HepG2 (cell line): Measurements from ENCODE around the gene PTPA. TPM values are rescaled to one million over a fixed set of nuclear protein-coding genes. Genes with fewer than 3 reads are reported as not detected.

Source experiments
- ERF ChIP-seq: IDR thresholded peaks from 2 replicates; pipeline ENCODE4 v1.6.1; 2018; ENCODE audit warnings: missing biosample characterization, missing genetic modification reagents
- FOSL1 ChIP-seq: sonication (generic); formaldehyde crosslinking; IDR thresholded peaks from 2 replicates; pipeline ENCODE4 v1.9.0; 2021; ENCODE audit warnings: missing genetic modification reagents, borderline replicate concordance
- GABPB1 ChIP-seq: IDR thresholded peaks from 2 replicates; pipeline ENCODE4 v1.6.1; 2016; ENCODE audit warnings: mild to moderate bottlenecking, missing genetic modification reagents, moderate library complexity, missing compliant biosample characterization
- KLF12 ChIP-seq: sonication (generic); formaldehyde crosslinking; IDR thresholded peaks from 2 replicates; pipeline ENCODE4 v1.4.0; 2020; ENCODE audit warnings: missing genetic modification reagents, borderline replicate concordance
- NR2C2 ChIP-seq: sonication (generic); formaldehyde crosslinking; IDR thresholded peaks from 2 replicates; pipeline ENCODE4 v1.4.0; 2020; ENCODE audit warnings: missing genetic modification reagents, mild to moderate bottlenecking, moderate library complexity, borderline replicate concordance
- RFXAP ChIP-seq: sonication (generic); formaldehyde crosslinking; IDR thresholded peaks from 2 replicates; pipeline ENCODE4 v1.4.0; 2020; ENCODE audit warnings: missing genetic modification reagents, borderline replicate concordance
- SALL1 ChIP-seq: sonication (generic); formaldehyde crosslinking; IDR thresholded peaks from 2 replicates; pipeline ENCODE4 v1.8.0; 2022; ENCODE audit warnings: mild to moderate bottlenecking, missing genetic modification reagents
- TEAD3 ChIP-seq: optimal IDR thresholded peaks from 2 replicates; pipeline ENCODE3; 2016; ENCODE audit warnings: borderline replicate concordance
- ZBTB7A ChIP-seq: sonication (generic); formaldehyde crosslinking; IDR thresholded peaks from 2 replicates; pipeline ENCODE4 v1.8.0; 2022; ENCODE audit warnings: mild to moderate bottlenecking, missing genetic modification reagents
- ZNF136 ChIP-seq: sonication (generic); formaldehyde crosslinking; IDR thresholded peaks from 2 replicates; pipeline ENCODE4 v1.8.1; 2022; ENCODE audit warnings: low read depth, mild to moderate bottlenecking, moderate library complexity, missing genetic modification reagents
- ZNF160 ChIP-seq: sonication (generic); formaldehyde crosslinking; IDR thresholded peaks from 2 replicates; pipeline ENCODE4 v1.8.0; 2022; ENCODE audit warnings: mild to moderate bottlenecking, inconsistent platforms, missing genetic modification reagents
- ZNF264 ChIP-seq: sonication (generic); formaldehyde crosslinking; IDR thresholded peaks from 2 replicates; pipeline ENCODE4 v1.4.0; 2020; ENCODE audit warnings: missing genetic modification reagents
- polyA plus RNA-seq, 8 experiments: library from polyadenylated mRNA; depleted of rRNA in 3 of 8; stranded (reverse) in 7 of 8; unstranded in 1 of 8; fragments of >200 nt; fragmentation: Illumina TruSeq in 4 of 8; extraction: Trizol in 4 of 8; gene quantifications; 2 replicates each; pipeline versions ENCODE4 v1.2.1 to v1.2.3, GENCODE V29; 2011 to 2016; ENCODE audit warnings: low read depth in 4 of 8, missing spikeins in 1 of 8, mixed read lengths in 1 of 8; ENCODE audit not compliant: insufficient read depth in 1 of 8
- total RNA-seq, 5 experiments: library from RNA; depleted of rRNA; stranded (reverse); fragments of >200 nt; fragmentation: Illumina TruSeq; extraction: Trizol; gene quantifications; 2 replicates each; pipeline ENCODE4 v1.2.3, GENCODE V29; 2016; ENCODE audit warnings: low read depth in 1 of 5
- TF ChIP-seq, protein P1 (sequence below): sonication (generic); formaldehyde crosslinking; conservative IDR thresholded peaks from 2 replicates; pipeline ENCODE4 v1.4.0; 2020; ENCODE audit warnings: mild to moderate bottlenecking, missing genetic modification reagents, moderate library complexity
- TF ChIP-seq, protein P2 (sequence below): sonication (generic); formaldehyde crosslinking; IDR thresholded peaks from 2 replicates; pipeline ENCODE4 v1.5.0; 2020; ENCODE audit warnings: mild to moderate bottlenecking, missing genetic modification reagents, borderline replicate concordance
- TF ChIP-seq, protein P3 (sequence below): IDR thresholded peaks from 2 replicates; pipeline ENCODE4 v1.6.1; 2016; ENCODE audit warnings: control low read depth
- TF ChIP-seq, protein P4 (sequence below): sonication (generic); formaldehyde crosslinking; conservative IDR thresholded peaks from 2 replicates; pipeline ENCODE4 v1.4.0; 2020; ENCODE audit warnings: missing genetic modification reagents
- TF ChIP-seq, protein P5 (sequence below): sonication (generic); formaldehyde crosslinking; IDR thresholded peaks from 2 replicates; pipeline ENCODE4 v1.4.0; 2020; ENCODE audit warnings: missing genetic modification reagents

Gene PTPA
- total and polyA plus RNA-seq, 2 of the 13 experiments (the other 11 are each of a cell fraction or from before 2014, with no cell fraction given) = 79.3 to 105 TPM

DNA sequence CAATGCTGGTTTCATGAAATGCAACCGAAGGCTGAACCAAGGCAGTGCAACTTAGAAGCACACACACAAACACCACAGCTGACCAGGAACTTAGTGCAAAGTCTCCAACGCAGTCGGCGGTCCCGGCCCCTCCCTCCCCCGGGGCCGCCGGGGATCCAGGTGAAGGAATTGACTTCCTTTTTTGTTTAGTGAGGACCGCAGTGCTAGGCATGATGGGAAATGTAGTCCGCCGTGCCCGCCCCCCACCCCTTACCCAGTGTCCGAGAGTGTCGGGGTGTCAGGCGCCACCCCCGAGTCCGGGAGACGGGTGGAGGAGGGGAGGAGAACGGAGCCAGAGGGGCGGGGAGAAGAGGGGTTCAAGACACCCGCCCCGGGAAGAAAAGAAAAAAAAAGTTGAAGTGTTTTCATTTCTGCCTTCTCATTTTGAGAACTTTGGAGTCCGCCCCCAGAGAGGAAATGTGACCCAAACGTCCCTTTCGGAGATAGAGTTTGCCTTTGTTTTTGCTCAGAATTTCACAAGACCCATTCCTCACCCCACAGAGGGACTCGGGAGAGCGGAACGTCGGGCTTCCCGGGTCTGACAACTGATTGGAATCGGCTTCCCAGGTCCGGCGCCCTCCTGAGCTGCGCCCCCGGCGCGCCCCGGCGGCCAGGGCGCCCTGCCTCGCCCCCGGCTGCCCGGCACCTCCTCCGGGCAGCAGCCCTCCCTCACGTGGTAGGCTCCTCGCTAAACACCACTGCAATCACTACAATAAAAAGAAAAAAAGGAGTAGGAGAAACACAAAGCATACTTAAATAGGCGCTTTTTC, 64.8 kb downstream of the PTPA start (continued):
- TF ChIP-seq, protein P1, sequence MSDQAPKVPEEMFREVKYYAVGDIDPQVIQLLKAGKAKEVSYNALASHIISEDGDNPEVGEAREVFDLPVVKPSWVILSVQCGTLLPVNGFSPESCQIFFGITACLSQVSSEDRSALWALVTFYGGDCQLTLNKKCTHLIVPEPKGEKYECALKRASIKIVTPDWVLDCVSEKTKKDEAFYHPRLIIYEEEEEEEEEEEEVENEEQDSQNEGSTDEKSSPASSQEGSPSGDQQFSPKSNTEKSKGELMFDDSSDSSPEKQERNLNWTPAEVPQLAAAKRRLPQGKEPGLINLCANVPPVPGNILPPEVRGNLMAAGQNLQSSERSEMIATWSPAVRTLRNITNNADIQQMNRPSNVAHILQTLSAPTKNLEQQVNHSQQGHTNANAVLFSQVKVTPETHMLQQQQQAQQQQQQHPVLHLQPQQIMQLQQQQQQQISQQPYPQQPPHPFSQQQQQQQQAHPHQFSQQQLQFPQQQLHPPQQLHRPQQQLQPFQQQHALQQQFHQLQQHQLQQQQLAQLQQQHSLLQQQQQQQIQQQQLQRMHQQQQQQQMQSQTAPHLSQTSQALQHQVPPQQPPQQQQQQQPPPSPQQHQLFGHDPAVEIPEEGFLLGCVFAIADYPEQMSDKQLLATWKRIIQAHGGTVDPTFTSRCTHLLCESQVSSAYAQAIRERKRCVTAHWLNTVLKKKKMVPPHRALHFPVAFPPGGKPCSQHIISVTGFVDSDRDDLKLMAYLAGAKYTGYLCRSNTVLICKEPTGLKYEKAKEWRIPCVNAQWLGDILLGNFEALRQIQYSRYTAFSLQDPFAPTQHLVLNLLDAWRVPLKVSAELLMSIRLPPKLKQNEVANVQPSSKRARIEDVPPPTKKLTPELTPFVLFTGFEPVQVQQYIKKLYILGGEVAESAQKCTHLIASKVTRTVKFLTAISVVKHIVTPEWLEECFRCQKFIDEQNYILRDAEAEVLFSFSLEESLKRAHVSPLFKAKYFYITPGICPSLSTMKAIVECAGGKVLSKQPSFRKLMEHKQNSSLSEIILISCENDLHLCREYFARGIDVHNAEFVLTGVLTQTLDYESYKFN (CRISPR knock-in tag) = peak; percentile 67
- TF ChIP-seq ZNF264 (0 out of 2 replicates have a peak, but pooled peaks have one; percentile 25), RFXAP (CRISPR knock-in tag) (0 out of 2 replicates have a peak, but pooled peaks have one; percentile 52), SALL1 (CRISPR knock-in tag) (peak; percentile 75), ZNF160 (CRISPR knock-in tag) (0 out of 2 replicates have a peak, but pooled peaks have one; percentile 17), KLF12 (peak; percentile 75; the same call in 1 of the 2 replicates), FOSL1 (CRISPR knock-in tag) (no peak), GABPB1 (CRISPR knock-in tag) (peak; percentile 83), ZBTB7A (CRISPR knock-in tag) (peak; percentile 39; the same call in 1 of the 2 replicates), NR2C2 (CRISPR knock-in tag) (peak; percentile 61; the same call in 1 of the 2 replicates), ERF (CRISPR knock-in tag) (peak; percentile 25; the same call in 1 of the 2 replicates), TEAD3 (CRISPR knock-in tag) (peak; percentile 53), ZNF136 (CRISPR knock-in tag) (no peak)
- TF ChIP-seq, protein P2, sequence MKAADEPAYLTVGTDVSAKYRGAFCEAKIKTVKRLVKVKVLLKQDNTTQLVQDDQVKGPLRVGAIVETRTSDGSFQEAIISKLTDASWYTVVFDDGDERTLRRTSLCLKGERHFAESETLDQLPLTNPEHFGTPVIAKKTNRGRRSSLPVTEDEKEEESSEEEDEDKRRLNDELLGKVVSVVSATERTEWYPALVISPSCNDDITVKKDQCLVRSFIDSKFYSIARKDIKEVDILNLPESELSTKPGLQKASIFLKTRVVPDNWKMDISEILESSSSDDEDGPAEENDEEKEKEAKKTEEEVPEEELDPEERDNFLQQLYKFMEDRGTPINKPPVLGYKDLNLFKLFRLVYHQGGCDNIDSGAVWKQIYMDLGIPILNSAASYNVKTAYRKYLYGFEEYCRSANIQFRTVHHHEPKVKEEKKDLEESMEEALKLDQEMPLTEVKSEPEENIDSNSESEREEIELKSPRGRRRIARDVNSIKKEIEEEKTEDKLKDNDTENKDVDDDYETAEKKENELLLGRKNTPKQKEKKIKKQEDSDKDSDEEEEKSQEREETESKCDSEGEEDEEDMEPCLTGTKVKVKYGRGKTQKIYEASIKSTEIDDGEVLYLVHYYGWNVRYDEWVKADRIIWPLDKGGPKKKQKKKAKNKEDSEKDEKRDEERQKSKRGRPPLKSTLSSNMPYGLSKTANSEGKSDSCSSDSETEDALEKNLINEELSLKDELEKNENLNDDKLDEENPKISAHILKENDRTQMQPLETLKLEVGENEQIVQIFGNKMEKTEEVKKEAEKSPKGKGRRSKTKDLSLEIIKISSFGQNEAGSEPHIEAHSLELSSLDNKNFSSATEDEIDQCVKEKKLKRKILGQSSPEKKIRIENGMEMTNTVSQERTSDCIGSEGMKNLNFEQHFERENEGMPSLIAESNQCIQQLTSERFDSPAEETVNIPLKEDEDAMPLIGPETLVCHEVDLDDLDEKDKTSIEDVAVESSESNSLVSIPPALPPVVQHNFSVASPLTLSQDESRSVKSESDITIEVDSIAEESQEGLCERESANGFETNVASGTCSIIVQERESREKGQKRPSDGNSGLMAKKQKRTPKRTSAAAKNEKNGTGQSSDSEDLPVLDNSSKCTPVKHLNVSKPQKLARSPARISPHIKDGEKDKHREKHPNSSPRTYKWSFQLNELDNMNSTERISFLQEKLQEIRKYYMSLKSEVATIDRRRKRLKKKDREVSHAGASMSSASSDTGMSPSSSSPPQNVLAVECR = peak; percentile 48; the same call in 1 of the 2 replicates
- TF ChIP-seq, protein P3, sequence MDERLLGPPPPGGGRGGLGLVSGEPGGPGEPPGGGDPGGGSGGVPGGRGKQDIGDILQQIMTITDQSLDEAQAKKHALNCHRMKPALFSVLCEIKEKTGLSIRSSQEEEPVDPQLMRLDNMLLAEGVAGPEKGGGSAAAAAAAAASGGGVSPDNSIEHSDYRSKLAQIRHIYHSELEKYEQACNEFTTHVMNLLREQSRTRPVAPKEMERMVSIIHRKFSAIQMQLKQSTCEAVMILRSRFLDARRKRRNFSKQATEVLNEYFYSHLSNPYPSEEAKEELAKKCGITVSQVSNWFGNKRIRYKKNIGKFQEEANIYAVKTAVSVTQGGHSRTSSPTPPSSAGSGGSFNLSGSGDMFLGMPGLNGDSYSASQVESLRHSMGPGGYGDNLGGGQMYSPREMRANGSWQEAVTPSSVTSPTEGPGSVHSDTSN (CRISPR knock-in tag) = no peak
- TF ChIP-seq, protein P4, sequence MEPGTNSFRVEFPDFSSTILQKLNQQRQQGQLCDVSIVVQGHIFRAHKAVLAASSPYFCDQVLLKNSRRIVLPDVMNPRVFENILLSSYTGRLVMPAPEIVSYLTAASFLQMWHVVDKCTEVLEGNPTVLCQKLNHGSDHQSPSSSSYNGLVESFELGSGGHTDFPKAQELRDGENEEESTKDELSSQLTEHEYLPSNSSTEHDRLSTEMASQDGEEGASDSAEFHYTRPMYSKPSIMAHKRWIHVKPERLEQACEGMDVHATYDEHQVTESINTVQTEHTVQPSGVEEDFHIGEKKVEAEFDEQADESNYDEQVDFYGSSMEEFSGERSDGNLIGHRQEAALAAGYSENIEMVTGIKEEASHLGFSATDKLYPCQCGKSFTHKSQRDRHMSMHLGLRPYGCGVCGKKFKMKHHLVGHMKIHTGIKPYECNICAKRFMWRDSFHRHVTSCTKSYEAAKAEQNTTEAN = peak; percentile 77
- TF ChIP-seq, protein P5, sequence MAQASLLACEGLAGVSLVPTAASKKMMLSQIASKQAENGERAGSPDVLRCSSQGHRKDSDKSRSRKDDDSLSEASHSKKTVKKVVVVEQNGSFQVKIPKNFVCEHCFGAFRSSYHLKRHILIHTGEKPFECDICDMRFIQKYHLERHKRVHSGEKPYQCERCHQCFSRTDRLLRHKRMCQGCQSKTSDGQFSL = no peak; the same call in 1 of the 2 replicates
